ENCODE data around the gene SLC2A14.
"Not testable (repeated sequence)": the region's sequence is repeated elsewhere in the genome, so short reads cannot be mapped to it uniquely, and the experiment has no call there.

SLC2A14 gene

DNA sequence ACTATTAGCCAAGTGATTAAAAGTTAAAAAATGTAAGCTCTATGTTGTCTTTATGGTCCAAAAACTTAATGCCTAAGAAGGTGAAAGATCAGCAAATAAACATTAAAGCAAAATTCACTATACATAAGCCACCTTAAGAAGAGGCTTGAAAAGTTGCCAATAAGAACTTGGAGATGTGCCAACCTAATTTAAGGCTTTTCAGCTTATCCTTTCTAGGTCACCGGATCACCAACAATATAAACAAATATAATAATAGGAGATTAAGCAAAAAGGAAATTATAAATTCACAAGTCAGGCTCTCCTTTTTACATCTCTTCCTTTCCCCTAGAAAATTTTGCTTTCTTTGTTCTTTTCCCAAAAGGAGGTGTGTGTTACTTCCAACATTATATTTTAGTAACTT, 32.4 kb upstream of the SLC2A14 start:
- no peak for TF ChIP-seq CTCF (IDR thresholded peaks at IDR 0.05; ENCODE audit: low read depth, low read length)

DNA sequence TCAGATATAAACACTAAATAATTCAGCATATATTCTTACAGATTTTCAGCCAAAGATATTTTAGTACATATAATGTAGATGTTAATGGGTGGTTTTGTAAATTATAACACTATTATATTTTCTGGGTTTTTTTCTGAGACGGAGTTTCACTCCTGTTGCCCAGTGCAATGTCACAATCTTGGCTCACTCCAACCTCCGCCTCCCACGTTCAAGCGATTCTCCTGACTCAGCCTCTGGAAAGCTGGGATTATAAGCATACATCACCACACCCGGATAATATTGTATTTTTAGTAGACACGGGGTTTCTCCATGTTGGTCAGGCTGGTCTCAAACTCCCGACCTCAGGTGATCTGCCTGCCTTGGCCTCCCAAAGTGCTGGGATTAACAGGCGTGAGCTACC, 29.7 kb upstream of the SLC2A14 start:
- not testable (repeated sequence) for DNase-seq (ENCODE audit: extremely low read depth, low read depth)

More for the DNA sequence above, 32.4 kb upstream of the SLC2A14 start:
- DNase-seq (ENCODE audit: extremely low read depth, low read depth), result no peak

- no peak for TF ChIP-seq CTCF (IDR thresholded peaks at IDR 0.05; ENCODE audit: low read depth, low read length)
- no peak for DNase-seq (ENCODE audit: extremely low read depth, low read depth)
Measured at GRCh38 chr12:7899755-7900154, 27.0 kb upstream of the SLC2A14 start.

DNA sequence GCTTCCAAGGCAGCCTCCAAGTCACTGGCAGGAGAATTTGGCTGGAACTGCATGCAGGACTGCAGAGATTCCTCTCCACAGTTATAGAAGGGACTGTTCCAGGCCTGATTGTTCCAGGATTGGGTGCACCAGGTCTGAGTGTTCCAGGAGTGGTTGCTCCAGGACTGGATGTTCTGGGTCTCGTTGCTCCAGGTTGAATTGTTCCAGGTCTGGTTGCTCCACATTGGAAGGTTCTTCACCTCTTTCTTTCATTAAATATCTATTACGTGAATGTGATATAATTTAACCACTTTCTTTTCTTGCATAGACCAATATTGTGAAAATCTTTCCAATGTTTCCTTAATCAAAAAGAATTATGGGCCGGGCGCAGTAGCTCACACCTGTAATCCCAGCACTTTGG, 24.0 kb upstream of the SLC2A14 start:
- not testable (repeated sequence) for DNase-seq (ENCODE audit: extremely low read depth, low read depth)

GRCh38 chr12:7892186-7892980, 19.7 kb upstream of the SLC2A14 start:
- DNase-seq (ENCODE audit: extremely low read depth, low read depth), result no peak
- TF ChIP-seq CTCF (IDR thresholded peaks at IDR 0.05; ENCODE audit: low read depth, low read length), result no peak

DNA sequence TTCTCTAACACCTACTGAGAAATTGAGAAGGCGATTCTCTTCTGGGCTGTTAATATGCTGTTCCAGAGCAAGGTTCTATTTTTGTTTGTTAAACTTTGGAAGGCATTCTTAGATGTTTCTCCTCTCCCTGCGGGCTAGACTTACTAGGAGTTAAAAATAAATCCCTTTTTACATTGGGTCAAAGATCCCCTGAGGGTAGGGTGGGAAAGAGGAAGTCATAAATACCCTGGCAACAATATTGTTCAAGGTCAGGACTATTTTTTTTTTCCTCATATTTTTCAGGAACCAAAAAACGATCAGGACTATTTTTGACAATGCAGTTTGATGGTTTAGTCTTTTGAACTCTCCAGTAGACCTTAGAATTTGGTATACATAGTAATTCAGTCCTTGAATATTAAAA, 12.0 kb upstream of the SLC2A14 start:
- TF ChIP-seq CTCF (IDR thresholded peaks at IDR 0.05; ENCODE audit: low read depth, low read length), result no peak
- no peak for DNase-seq (ENCODE audit: extremely low read depth, low read depth)

GRCh38 chr12:7881736-7882120, 9.0 kb upstream of the SLC2A14 start:
- DNase-seq (ENCODE audit: extremely low read depth, low read depth), result not testable (repeated sequence)

GRCh38 chr12:7880952-7881735, 8.4 kb upstream of the SLC2A14 start:
- DNase-seq (ENCODE audit: extremely low read depth, low read depth), result not testable (repeated sequence)

- DNase-seq (ENCODE audit: extremely low read depth, low read depth), result no peak
- no peak for TF ChIP-seq CTCF (IDR thresholded peaks at IDR 0.05; ENCODE audit: low read depth, low read length)
Measured at GRCh38 chr12:7879246-7879645, 6.5 kb upstream of the SLC2A14 start.
